Activated naive CD8-positive, alpha-beta T cell (primary cell): ENCODE results near the gene TSPAN18.

Source experiments
- H3K27ac Mint-ChIP-seq: one replicate; pipeline ENCODE4 v1.8.0; 2021; ENCODE audit warnings: mixed read lengths
- H3K27me3 Mint-ChIP-seq: one replicate; pipeline ENCODE4 v1.8.0; 2021; ENCODE audit warnings: mixed read lengths
- H3K36me3 Mint-ChIP-seq: one replicate; pipeline ENCODE4 v1.8.0; 2021; ENCODE audit warnings: mixed read lengths
- H3K4me1 Mint-ChIP-seq: one replicate; pipeline ENCODE4 v1.8.0; 2021; ENCODE audit warnings: low read depth, mixed read lengths
- H3K4me3 Mint-ChIP-seq: one replicate; pipeline ENCODE4 v1.8.0; 2021; ENCODE audit warnings: mild to moderate bottlenecking, mixed read lengths
- H3K9me3 Mint-ChIP-seq: one replicate; pipeline ENCODE4 v1.8.0; 2021; ENCODE audit warnings: low read depth, mixed read lengths

Gene TSPAN18

GRCh38 chr11:44795803-44796535 lies 69.2 kb downstream of the TSPAN18 start:
- H3K9me3 Mint-ChIP-seq, result no peaks in the 10 kb centered on the region
- no peaks in the 10 kb centered on the region for H3K27me3 Mint-ChIP-seq
- no peak overlapping the region for H3K4me3 Mint-ChIP-seq
- no peak overlapping the region for H3K27ac Mint-ChIP-seq
- no peaks in the 10 kb centered on the region for H3K4me1 Mint-ChIP-seq
- H3K36me3 Mint-ChIP-seq, result peaks cover 4% of the 10 kb centered on the region

DNA sequence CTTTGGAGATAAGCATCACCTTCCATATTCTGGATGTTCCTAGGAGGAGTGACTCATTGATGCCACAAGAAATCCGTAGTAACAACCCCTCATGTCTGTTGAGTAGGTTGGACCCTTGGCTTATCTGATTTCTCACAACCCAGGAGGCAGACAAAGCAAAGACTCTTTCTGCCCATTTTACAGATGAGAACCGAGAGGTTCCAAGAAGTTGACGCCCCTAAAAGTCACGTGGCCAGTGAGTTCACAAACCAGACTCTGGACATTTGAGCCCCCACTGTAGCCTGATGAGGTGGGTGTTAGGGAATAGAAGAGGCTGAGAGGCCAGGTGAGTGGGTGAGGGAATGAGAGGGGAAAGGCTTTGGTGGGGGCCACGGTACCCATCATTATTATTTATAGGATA lies 70.3 kb downstream of the TSPAN18 start:
- Mint-ChIP-seq H3K9me3 (no peaks in the 10 kb centered on the region), H3K4me3 (no peak overlapping the region), H3K4me1 (no peaks in the 10 kb centered on the region), H3K36me3 (peaks cover 4% of the 10 kb centered on the region), H3K27ac (no peak overlapping the region), H3K27me3 (no peaks in the 10 kb centered on the region)

DNA sequence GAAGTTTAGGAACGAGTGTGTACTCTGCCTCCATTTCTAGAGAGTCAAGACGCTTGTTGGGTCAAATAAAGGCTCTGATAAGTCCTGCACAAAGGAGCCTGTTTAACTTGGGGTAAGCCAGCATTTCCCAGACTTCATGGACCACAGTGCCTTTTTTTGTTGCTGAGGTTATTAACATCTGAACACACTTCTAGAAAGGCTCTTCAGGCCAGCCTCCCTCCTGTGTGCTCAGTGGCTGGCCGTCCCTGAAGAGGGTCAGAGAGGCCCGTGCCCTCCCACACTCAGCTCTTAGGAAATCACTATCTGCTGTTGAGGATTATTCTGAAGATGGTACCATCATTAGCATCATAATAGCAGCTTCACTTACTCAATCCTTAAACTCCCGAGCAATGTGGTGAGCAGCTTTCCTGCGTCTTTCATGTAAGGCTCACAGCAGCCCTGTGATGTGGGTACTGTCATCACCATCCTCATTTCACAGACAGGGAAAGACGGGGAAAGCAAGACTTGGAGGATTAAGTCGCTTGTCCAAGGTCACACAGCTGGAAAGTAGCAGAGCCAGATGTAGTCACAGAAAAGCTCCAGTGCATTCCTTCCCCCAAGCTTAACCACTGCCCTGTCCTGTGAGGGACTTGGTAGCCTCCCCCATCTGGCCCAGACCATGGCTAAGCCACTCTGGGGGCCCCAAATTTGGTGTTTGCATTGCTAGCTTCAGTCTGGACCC lies 71.3 kb downstream of the TSPAN18 start:
- Mint-ChIP-seq H3K4me3 (no peak overlapping the region), H3K9me3 (no peaks in the 10 kb centered on the region), H3K4me1 (no peaks in the 10 kb centered on the region), H3K27ac (no peak overlapping the region), H3K36me3 (peaks cover 4% of the 10 kb centered on the region), H3K27me3 (no peaks in the 10 kb centered on the region)

- Mint-ChIP-seq H3K36me3 (peaks cover 4% of the 10 kb centered on the region), H3K4me3 (no peak overlapping the region), H3K9me3 (no peaks in the 10 kb centered on the region), H3K27ac (no peak overlapping the region), H3K27me3 (no peaks in the 10 kb centered on the region), H3K4me1 (no peaks in the 10 kb centered on the region)
These were observed 71.8 kb downstream of the TSPAN18 start for GRCh38 chr11:44798607-44798972.

- Mint-ChIP-seq H3K4me1 (no peaks in the 10 kb centered on the region), H3K4me3 (no peak overlapping the region), H3K27ac (no peak overlapping the region), H3K36me3 (peaks cover 4% of the 10 kb centered on the region), H3K27me3 (no peaks in the 10 kb centered on the region), H3K9me3 (no peaks in the 10 kb centered on the region)
These were observed 72.2 kb downstream of the TSPAN18 start for GRCh38 chr11:44799012-44799411.

GRCh38 chr11:44802347-44802746 lies 75.6 kb downstream of the TSPAN18 start:
- Mint-ChIP-seq H3K4me3 (no peak overlapping the region), H3K9me3 (no peaks in the 10 kb centered on the region), H3K36me3 (peaks cover 1% of the 10 kb centered on the region), H3K27ac (no peak overlapping the region), H3K4me1 (no peaks in the 10 kb centered on the region), H3K27me3 (no peaks in the 10 kb centered on the region)

- Mint-ChIP-seq H3K36me3 (no peaks in the 10 kb centered on the region), H3K4me1 (no peaks in the 10 kb centered on the region), H3K9me3 (no peaks in the 10 kb centered on the region), H3K27ac (no peak overlapping the region), H3K4me3 (no peak overlapping the region), H3K27me3 (no peaks in the 10 kb centered on the region)
These were observed 76.2 kb downstream of the TSPAN18 start for GRCh38 chr11:44803009-44803408.

DNA sequence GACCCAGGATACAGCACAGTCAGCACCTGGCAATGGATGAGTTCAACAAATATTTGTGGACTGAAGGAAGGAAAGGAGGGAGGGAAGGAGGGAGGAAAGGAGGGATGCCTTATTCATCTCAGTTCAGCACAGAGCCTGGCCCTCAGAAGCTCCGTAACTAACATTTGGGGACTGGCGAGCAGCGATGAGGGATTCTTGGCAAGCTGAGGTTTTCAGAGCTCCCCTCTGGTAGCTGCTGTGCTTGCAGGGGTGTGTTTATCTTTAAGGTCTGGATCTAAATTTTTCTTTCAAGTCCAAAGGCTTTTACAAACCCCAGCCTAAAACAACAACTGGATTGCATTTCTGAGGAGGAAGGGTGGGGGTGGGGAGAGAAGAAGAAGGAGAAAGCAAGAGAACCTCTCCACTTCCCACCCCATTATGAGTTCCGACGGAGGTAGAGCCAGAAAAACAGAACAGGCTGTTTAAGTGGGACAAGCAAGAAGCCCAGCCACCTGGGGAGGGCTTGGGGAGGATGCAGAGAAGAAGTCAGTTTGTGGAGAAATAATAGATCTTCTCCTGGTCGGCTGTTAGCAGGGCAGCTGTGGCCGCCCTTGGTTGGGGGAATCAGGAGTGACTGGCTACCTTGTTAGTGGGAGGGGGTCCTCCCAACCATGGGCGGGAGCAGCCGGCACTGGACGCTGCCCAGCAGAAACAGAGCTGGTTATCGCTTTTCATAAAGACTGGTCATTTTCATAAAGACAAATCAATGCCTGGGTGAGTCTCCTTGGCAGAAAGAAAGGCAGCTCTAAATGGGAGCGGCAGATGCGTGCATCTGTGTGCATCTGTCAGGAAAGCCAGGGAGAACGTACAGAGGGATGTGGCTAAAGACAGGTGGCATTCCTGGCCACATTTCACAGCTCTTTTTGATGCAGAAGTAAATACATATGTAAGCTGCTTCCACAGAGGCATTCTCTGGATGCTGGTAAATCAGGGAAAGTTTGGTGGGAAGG lies 78.0 kb downstream of the TSPAN18 start:
- Mint-ChIP-seq H3K9me3 (no peaks in the 10 kb centered on the region), H3K4me3 (no peak overlapping the region), H3K36me3 (no peaks in the 10 kb centered on the region), H3K27ac (no peak overlapping the region), H3K4me1 (no peaks in the 10 kb centered on the region), H3K27me3 (no peaks in the 10 kb centered on the region)

DNA sequence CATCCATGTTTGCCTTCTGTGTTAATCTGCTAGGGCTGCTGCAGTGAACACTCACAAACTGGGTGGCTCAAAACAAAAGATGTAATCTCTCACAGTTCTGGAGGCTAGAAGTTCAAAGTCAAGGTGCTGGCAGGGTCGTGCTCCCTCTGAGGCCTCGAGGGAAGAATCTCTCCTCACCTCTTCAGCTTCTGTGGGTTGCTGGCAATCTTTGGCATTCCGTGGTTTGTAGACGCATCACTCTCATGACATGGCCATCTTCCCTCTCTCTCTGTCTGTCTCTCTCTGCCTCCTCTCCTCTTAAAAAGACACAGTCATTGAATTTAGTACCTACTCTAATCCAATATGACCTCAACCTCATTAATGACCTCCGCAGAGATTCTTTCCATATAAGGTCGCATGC lies 78.8 kb downstream of the TSPAN18 start:
- no peak overlapping the region for H3K27ac Mint-ChIP-seq
- no peaks in the 10 kb centered on the region for H3K4me1 Mint-ChIP-seq
- H3K36me3 Mint-ChIP-seq, result peaks cover 3% of the 10 kb centered on the region
- H3K9me3 Mint-ChIP-seq, result no peaks in the 10 kb centered on the region
- H3K27me3 Mint-ChIP-seq, result no peaks in the 10 kb centered on the region
- no peak overlapping the region for H3K4me3 Mint-ChIP-seq

GRCh38 chr11:44808053-44808753 lies 81.4 kb downstream of the TSPAN18 start:
- no peaks in the 10 kb centered on the region for H3K27me3 Mint-ChIP-seq
- H3K9me3 Mint-ChIP-seq, result no peaks in the 10 kb centered on the region
- H3K36me3 Mint-ChIP-seq, result peaks cover 3% of the 10 kb centered on the region
- no peak overlapping the region for H3K4me3 Mint-ChIP-seq
- no peak overlapping the region for H3K27ac Mint-ChIP-seq
- H3K4me1 Mint-ChIP-seq, result no peaks in the 10 kb centered on the region

DNA sequence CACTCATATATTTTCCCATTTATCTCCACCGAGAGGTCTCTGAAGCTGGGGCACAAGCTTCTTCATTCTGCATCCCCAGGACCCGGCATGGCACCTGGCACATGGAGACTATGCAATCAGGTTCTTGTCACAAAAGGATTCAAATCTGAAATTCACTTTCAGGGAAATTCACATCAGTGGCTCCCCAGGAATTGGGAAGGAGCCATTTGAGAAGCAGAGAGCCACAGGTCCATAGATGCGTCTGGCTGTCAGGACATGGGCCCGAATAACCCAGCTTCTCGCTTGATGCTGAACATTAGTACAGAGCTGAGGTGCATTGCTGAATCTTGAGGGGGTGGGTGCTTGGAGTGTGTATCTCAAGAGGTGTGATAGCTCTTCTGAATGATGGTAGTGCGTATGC lies 82.5 kb downstream of the TSPAN18 start:
- H3K27ac Mint-ChIP-seq, result no peak overlapping the region
- peaks cover 3% of the 10 kb centered on the region for H3K36me3 Mint-ChIP-seq
- H3K9me3 Mint-ChIP-seq, result no peaks in the 10 kb centered on the region
- no peaks in the 10 kb centered on the region for H3K4me1 Mint-ChIP-seq
- no peaks in the 10 kb centered on the region for H3K27me3 Mint-ChIP-seq
- no peak overlapping the region for H3K4me3 Mint-ChIP-seq

- no peak overlapping the region for H3K27ac Mint-ChIP-seq
- no peaks in the 10 kb centered on the region for H3K27me3 Mint-ChIP-seq
- no peaks in the 10 kb centered on the region for H3K9me3 Mint-ChIP-seq
- no peak overlapping the region for H3K4me3 Mint-ChIP-seq
- no peaks in the 10 kb centered on the region for H3K4me1 Mint-ChIP-seq
- peaks cover 3% of the 10 kb centered on the region for H3K36me3 Mint-ChIP-seq
These were observed 85.2 kb downstream of the TSPAN18 start for GRCh38 chr11:44811841-44812448.

GRCh38 chr11:44812971-44813370 lies 86.2 kb downstream of the TSPAN18 start:
- Mint-ChIP-seq H3K36me3 (peaks cover 5% of the 10 kb centered on the region), H3K27ac (no peak overlapping the region), H3K9me3 (no peaks in the 10 kb centered on the region), H3K4me1 (no peaks in the 10 kb centered on the region), H3K4me3 (no peak overlapping the region), H3K27me3 (no peaks in the 10 kb centered on the region)

DNA sequence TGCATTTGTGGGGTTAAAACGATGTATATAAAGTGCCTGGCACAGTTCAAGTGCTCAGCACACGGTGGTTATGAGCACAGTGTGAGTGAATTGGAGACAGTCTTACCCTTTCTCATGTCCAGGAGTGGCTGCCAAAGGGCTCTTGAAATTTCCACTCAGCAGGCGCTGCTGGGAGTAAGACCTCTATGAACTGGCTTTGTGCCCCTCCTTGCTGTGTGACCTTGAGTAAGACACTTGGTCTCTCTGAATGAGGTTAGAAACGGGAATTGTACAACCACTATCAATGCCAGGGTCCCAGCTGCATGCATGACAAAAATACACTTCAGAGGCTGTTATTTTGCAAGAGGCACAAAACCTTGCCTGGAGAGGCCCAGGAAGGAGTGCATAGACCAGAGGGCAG lies 86.6 kb downstream of the TSPAN18 start:
- no peaks in the 10 kb centered on the region for H3K27me3 Mint-ChIP-seq
- peaks cover 5% of the 10 kb centered on the region for H3K36me3 Mint-ChIP-seq
- H3K4me3 Mint-ChIP-seq, result no peak overlapping the region
- H3K4me1 Mint-ChIP-seq, result no peaks in the 10 kb centered on the region
- H3K9me3 Mint-ChIP-seq, result no peaks in the 10 kb centered on the region
- no peak overlapping the region for H3K27ac Mint-ChIP-seq
